Heart left ventricle (tissue), 13 donors: ENCODE results near the gene ACBD7.

Experiments
- CTCF ChIP-seq, 12 donors: fragments of 200-600 bp; sonication (generic) in 4 of 12; IDR thresholded peaks; one replicate each; pipeline versions ENCODE4 v1.5.0 to v1.8.0; 2018 to 2022; ENCODE audit warnings: antibody characterized with exemption in 12 of 12, mild to moderate bottlenecking in 5 of 12
- POLR2A ChIP-seq, 2 donors: fragments of 450-650 bp; IDR thresholded peaks; one replicate each; pipeline ENCODE4 v1.6.1; 2017; ENCODE audit warnings: antibody characterized with exemption in 2 of 2, mild to moderate bottlenecking in 2 of 2, moderate library complexity in 2 of 2
- donor health status: ischemic (EF 13 %, LVEDD 7.1; RV severe dilation, severe dysfunction).
- donor health status: DM: no; HTN: yes; CAD: no.
- donor health status: DM: no; HTN: no; CAD: no.
- donor health status: ischemic (EF 25% LVEDD 6.9; RV normal size, moderate dysfunction).
- donor health status: ischemic (EF 25% LVEDD 5.7; RV mildly dilated, moderate dysfunction).
- donor health status: ischemic (EF 35%, LVEDD 5.7; RV mildly dilated, moderate dysfunction).
- donor health status: nonischemic (EF 11% LVEDD 7.7; RV severe dilation, severe dysfunction).
- donor health status: DM: yes; HTN: yes; CAD: no.
- donor health status: PGD.
- donor health status: ischemic (EF 29% LVEDD 5.4; RV normal size, mild dysfunction).
- donor health status: nonischemic (EF 23%, LVEDD 6.1; RV moderate dilation, normal function).

GRCh38 chr10:15092855-15093408 lies 4.4 kb upstream of the ACBD7 start:
- TF ChIP-seq CTCF (IDR thresholded peaks at IDR 0.05) (no peak), POLR2A (IDR thresholded peaks at IDR 0.05) (no peak)
